AG04449 (cell line): ENCODE measurements around the gene SORL1.
"Not testable (repeated sequence)": the region's sequence is repeated elsewhere in the genome, so short reads cannot be mapped to it uniquely, and the experiment has no call there.

ENCODE experiments used
- CTCF ChIA-PET: fragments of 350-600 bp; formaldehyde crosslinking; extraction: SDS; loops from one replicate; lab custom pipeline; 2021; ENCODE audit warnings: antibody characterized with exemption; lab: Yijun Ruan, JAX
- POLR2A ChIA-PET: fragments of 400-600, 350-600 bp; formaldehyde crosslinking; extraction: SDS; loops from one replicate; lab custom pipeline; 2020; ENCODE audit warnings: antibody characterized with exemption, inconsistent platforms; lab: Yijun Ruan, JAX
- DNase-seq: peaks from one replicate; pipeline ENCODE4 v3.0.0-alpha.2; 2010; ENCODE audit warnings: low read depth, low spot score
- H3K4me3 ChIP-seq: 2 replicates; pipeline ENCODE4 v1.5.1; 2011; ENCODE audit warnings: low read depth, mild to moderate bottlenecking, control low read depth, low read length
- TF ChIP-seq, protein P1 (sequence below): IDR thresholded peaks from one replicate; pipeline ENCODE4 v1.5.1; 2011; ENCODE audit warnings: mild to moderate bottlenecking, moderate library complexity, low read length, control low read depth, inconsistent platforms; ENCODE audit not compliant: insufficient read depth; ENCODE audit errors: missing control alignments

Gene SORL1

DNA sequence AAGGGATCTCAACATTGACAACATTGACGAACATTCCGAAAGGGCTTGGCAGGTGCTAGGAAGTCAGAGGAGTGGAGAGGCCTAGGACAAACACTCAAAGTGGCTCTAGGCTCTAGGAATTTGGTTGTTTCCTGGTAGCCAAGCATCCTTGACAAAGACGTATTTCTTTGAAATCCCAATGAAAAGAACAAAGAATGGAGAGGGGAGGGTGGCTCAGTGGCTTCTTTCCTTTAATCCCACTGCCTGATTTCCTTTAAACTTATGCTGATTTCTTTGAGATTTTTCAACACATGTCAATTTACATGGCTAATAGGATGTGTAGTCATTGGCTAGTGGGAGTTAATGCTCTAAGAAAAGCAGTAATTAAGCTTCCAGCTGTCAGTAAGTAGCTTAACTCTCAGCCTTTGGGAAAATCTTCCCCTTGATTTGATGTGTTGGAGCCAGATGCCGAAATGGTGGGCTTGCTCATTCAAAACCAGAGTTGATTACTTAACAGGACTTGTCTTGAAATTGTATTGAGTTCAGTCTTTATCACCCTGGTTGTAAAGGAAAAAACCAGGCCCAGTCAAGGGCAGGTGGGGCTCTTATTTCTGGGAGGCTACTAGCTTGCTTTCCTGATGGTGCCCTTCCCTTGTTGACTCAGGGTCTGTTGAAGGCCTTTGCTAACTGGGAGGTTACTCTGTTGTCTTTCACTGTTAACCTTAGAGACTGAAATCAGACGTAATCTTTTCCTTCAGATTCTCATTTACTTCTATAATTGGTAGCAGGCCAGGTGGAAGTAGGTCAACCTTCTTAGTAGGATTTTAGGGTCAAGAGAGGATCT is 45.3 kb downstream of the SORL1 start:
- TF ChIP-seq, protein P1, sequence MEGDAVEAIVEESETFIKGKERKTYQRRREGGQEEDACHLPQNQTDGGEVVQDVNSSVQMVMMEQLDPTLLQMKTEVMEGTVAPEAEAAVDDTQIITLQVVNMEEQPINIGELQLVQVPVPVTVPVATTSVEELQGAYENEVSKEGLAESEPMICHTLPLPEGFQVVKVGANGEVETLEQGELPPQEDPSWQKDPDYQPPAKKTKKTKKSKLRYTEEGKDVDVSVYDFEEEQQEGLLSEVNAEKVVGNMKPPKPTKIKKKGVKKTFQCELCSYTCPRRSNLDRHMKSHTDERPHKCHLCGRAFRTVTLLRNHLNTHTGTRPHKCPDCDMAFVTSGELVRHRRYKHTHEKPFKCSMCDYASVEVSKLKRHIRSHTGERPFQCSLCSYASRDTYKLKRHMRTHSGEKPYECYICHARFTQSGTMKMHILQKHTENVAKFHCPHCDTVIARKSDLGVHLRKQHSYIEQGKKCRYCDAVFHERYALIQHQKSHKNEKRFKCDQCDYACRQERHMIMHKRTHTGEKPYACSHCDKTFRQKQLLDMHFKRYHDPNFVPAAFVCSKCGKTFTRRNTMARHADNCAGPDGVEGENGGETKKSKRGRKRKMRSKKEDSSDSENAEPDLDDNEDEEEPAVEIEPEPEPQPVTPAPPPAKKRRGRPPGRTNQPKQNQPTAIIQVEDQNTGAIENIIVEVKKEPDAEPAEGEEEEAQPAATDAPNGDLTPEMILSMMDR = no peak
- no peak for DNase-seq
- POLR2A ChIA-PET = no interaction called here
- CTCF ChIA-PET = no interaction called here
- no peak overlapping the region for H3K4me3 ChIP-seq

DNA sequence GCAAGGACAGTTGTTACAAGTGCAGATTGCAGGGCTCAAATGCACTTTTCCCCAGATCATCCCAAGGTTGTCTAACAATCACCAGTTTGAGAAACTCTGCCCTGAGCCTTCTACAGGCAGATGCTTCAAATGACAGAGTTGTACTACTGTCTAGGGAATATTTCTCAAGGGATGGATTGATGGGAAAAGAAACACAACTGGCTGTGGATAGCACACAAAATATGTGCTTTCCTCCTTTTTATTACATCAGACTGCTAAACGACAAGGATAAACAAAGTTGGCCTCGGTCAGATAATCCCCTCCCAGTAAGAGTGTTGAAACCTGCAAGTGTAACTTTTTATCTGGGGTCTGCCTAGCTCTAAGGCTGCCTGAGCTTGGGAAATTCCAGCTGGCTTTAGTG is 47.3 kb downstream of the SORL1 start:
- ChIA-PET CTCF (no interaction called here), POLR2A (no interaction called here)

DNA sequence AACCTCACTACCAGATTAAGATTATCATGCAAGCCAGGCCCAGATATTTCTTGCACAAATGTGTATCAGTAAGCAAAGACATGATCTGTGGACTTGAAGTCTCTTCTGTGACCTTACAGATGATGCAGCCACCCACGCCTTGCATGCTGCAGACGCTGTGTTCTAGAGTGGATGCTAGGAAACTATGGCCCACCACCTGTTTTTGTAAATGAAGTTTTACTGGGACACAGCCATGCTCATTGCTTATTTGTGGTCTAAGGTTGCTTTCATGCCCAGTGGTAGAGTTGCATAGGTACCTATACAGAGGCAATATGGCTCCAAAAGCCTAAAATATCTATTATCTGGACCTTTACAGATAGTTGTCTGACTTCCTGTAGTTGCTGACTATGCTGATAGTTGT is 48.2 kb downstream of the SORL1 start:
- ChIA-PET CTCF (no interaction called here), POLR2A (no interaction called here)
- TF ChIP-seq, protein P1 = no peak
- H3K4me3 ChIP-seq = no peak overlapping the region
- no peak for DNase-seq

More for the DNA sequence above, 47.3 kb downstream of the SORL1 start:
- H3K4me3 ChIP-seq = no peak overlapping the region
- DNase-seq = no peak
- TF ChIP-seq, protein P1 = no peak

DNA sequence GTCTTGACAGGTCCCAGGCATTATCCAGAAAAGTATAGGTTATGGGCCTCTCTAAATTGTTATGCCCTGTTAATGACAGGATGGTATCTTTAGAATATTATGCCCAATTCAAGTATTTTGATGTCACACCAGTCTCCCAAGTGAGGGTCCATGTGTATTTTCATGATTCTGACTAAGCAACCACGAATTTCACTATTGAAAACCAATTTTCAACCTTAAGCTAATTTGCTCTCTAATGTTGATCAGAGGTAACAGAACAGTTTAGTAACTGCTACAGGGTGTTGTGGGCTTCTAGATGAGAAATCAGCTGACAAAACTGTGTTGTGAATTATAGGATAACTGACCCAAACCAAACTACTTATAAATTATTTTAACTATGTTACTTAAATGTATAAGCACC is 48.6 kb downstream of the SORL1 start:
- no peak overlapping the region for H3K4me3 ChIP-seq
- ChIA-PET POLR2A (no interaction called here), CTCF (no interaction called here)
- no peak for DNase-seq
- TF ChIP-seq, protein P1 = no peak

DNA sequence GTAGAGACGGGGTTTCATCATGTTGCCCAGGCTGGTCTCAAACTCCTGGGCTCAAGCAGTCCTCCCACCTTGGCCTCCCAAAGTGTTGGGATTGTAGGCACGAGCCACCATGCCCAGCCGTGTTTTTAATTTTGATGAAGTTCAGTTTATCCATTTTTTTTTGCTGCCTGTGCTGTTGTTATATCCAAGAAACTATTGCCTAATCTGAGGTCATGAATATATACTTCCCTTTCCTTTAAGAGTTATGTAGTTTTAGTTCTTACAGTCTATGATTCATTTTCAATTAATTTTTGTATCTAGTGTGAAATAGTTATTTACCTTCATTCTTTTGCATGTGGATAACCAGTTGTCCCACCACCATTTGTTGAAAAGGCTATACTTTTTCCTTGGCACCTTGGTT is 50.9 kb downstream of the SORL1 start:
- POLR2A ChIA-PET = no interaction called here

DNA sequence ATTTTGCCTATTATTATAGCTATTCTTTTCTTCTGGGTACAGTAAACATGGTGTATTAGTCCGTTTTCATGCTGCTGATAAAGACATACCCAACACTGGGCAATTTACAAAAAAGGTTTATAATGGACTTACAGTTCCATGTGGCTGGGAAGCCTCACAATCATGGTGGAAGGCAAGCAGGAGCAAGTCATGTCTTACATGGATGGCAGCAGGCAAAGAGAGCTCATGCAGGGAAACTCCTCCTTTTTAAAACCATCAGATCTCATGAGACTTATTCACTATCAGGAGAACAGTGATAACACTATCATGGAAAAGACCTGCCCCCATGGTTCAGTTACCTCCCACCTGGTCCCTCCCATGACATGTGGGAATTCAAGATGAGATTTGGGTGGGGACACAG is 54.1 kb downstream of the SORL1 start:
- POLR2A ChIA-PET, DNase-seq, CTCF ChIA-PET, H3K4me3 ChIP-seq: not testable (repeated sequence)

More for the DNA sequence above, 50.9 kb downstream of the SORL1 start:
- TF ChIP-seq, protein P1 = no peak
- CTCF ChIA-PET = no interaction called here
- H3K4me3 ChIP-seq = no peak overlapping the region
- DNase-seq = no peak

DNA sequence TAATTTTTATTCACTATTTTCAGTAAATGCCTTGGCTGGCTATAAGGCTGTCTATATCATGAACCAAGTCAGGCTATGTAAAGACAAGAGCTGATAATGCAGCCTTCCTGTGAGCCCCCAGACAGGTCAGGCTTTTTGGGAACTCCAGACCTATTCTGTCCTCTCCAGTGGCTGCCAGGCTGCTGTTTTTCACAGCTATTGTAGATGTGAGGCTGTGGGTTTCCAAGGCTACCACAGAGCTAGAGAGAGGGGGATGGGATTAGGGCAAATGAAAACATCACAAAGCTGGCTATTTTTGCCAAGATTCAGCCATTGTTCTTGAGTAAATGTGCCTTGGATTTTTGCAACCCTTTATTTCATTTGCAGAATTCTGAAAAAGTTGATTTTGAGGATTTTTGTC is 56.3 kb downstream of the SORL1 start:
- H3K4me3 ChIP-seq = no peak overlapping the region
- CTCF ChIA-PET = interaction anchor here (1.1 to 1.6 kb wide), 2 partner anchors 17 to 25 kb away, joined by 3 read pairs; no protein-coding TSS in a partner anchor
- no peak for DNase-seq
- TF ChIP-seq, protein P1 = no peak
- POLR2A ChIA-PET = no interaction called here
